ENCODE results near the gene B3GNT9.
A peak's percentile ranks its signal among the peaks of the same experiment; 100 is the strongest.

The B3GNT9 gene

GRCh38 chr16:67104845-67105244 lies 46.0 kb downstream of the B3GNT9 start:
- no peaks in the 10 kb centered on the region for H3K9me3 Mint-ChIP-seq
- DNase-seq = no peak
- no peak for ATAC-seq
- H3K4me1 Mint-ChIP-seq = peaks cover 9% of the 10 kb centered on the region
- H3K27me3 Mint-ChIP-seq = no peaks in the 10 kb centered on the region
- H3K27ac Mint-ChIP-seq = no peak overlapping the region
- no peak overlapping the region for H3K4me3 Mint-ChIP-seq

GRCh38 chr16:67104061-67104460 lies 46.7 kb downstream of the B3GNT9 start:
- Mint-ChIP-seq H3K4me1 (peaks cover under 1% of the 10 kb centered on the region), H3K27ac (peak overlapping the region in 1 of 2 donors; percentile 75), H3K4me3 (no peak overlapping the region), H3K27me3 (no peaks in the 10 kb centered on the region), H3K9me3 (no peaks in the 10 kb centered on the region)
- DNase-seq (no peak), ATAC-seq (peak; percentile 52)

GRCh38 chr16:67101311-67102082 lies 49.3 kb downstream of the B3GNT9 start:
- Mint-ChIP-seq H3K9me3 (no peaks in the 10 kb centered on the region), H3K4me1 (no peaks in the 10 kb centered on the region)
- ATAC-seq = peak; percentile 88

GRCh38 chr16:67100569-67101310 lies 50.1 kb downstream of the B3GNT9 start:
- Mint-ChIP-seq H3K27ac (no peak overlapping the region), H3K4me3 (no peak overlapping the region), H3K9me3 (no peaks in the 10 kb centered on the region), H3K4me1 (no peaks in the 10 kb centered on the region), H3K27me3 (no peaks in the 10 kb centered on the region)
- no peak for ATAC-seq
- DNase-seq = no peak

More at GRCh38 chr16:67101311-67102082, 49.3 kb downstream of the B3GNT9 start:
- DNase-seq = peak in 1 of 2 donors; percentile 35
- Mint-ChIP-seq H3K4me3 (no peak overlapping the region), H3K27ac (no peak overlapping the region), H3K27me3 (no peaks in the 10 kb centered on the region)

- Mint-ChIP-seq H3K9me3 (no peaks in the 10 kb centered on the region), H3K4me3 (no peak overlapping the region), H3K4me1 (no peaks in the 10 kb centered on the region), H3K27ac (no peak overlapping the region), H3K27me3 (no peaks in the 10 kb centered on the region)
- DNase-seq (no peak), ATAC-seq (no peak)
Measured at GRCh38 chr16:67098599-67098998, 52.2 kb downstream of the B3GNT9 start.
